ENCODE data around the gene MTA1. TPM values are rescaled to one million over a fixed set of nuclear protein-coding genes. Genes with fewer than 3 reads are reported as not detected.
A peak's percentile ranks its signal among the peaks of the same experiment; 100 is the strongest.

Gene MTA1
- total RNA-seq: 100 to 1,000 TPM in 1 of 4 donors, 10 to 100 TPM in 3; 67.5 to 213 (median 95.3) TPM

- no peak for TF ChIP-seq EP300 (IDR thresholded peaks at IDR 0.05)
- TF ChIP-seq POLR2A (IDR thresholded peaks at IDR 0.05): no peak
- no peak for TF ChIP-seq CTCF (IDR thresholded peaks at IDR 0.05)
- Histone ChIP-seq H3K27ac (peak within 1 kb of the TSS; percentile 60 to 85 (median 76)), H3K27me3 (no peaks in the 10 kb centered on the region), H3K4me3 (peak within 1 kb of the TSS; percentile 47 to 84 (median 69)), H3K9me3 (no peaks in the 10 kb centered on the region), H3K4me1 (peaks cover 0 to 45% (median 30%) of the 10 kb centered on the region in 4 donors), H3K36me3 (no peaks in the 10 kb centered on the region)
- no peak for DNase-seq (ENCODE audit: low spot score in 2 of 2)
- 5 to 13% methylated on average over 16 to 27 of the region's 96 CpGs for WGBS, 2 donors
Measured at GRCh38 chr14:105419195-105420091, at the start of gene MTA1. Gene MTA1, plus strand, starts transcription at chr14:105419827. Its CDS starts 209 bp downstream, at chr14:105420036.

- Histone ChIP-seq H3K27me3 (no peaks in the 10 kb centered on the region), H3K9me3 (no peaks in the 10 kb centered on the region), H3K27ac (no peak overlapping the region), H3K36me3 (peaks cover 0 to 47% (median 0%) of the 10 kb centered on the region in 3 donors), H3K4me1 (no peaks in the 10 kb centered on the region), H3K4me3 (no peak overlapping the region)
- TF ChIP-seq POLR2A (IDR thresholded peaks at IDR 0.05): no peak
- no peak for DNase-seq (ENCODE audit: low spot score in 2 of 2)
- 83 to 85% methylated on average over 11 of the region's 11 CpGs for WGBS, 2 donors
Measured at GRCh38 chr14:105374389-105374788, 45.2 kb upstream of the MTA1 start.

- TF ChIP-seq CTCF (IDR thresholded peaks at IDR 0.05): no peak
- no peak for TF ChIP-seq EP300 (IDR thresholded peaks at IDR 0.05)
- no peak for TF ChIP-seq POLR2A (IDR thresholded peaks at IDR 0.05)
- Histone ChIP-seq H3K4me3 (no peak overlapping the region), H3K4me1 (no peaks in the 10 kb centered on the region)
Measured at GRCh38 chr14:105375635-105376057, 44.0 kb upstream of the MTA1 start.

GRCh38 chr14:105376521-105377440, 42.8 kb upstream of the MTA1 start:
- H3K27ac ChIP-seq: no peak overlapping the region
- TF ChIP-seq CTCF (IDR thresholded peaks at IDR 0.05) (no peak), POLR2A (IDR thresholded peaks at IDR 0.05) (no peak), EP300 (IDR thresholded peaks at IDR 0.05) (no peak)
- no peak for DNase-seq (ENCODE audit: low spot score in 2 of 2)
- no peaks in the 10 kb centered on the region for H3K9me3 ChIP-seq
- H3K4me3 ChIP-seq: no peak overlapping the region
- H3K36me3 ChIP-seq: peaks cover 0 to 49% (median 0%) of the 10 kb centered on the region in 3 donors
- H3K4me1 ChIP-seq: no peaks in the 10 kb centered on the region
- WGBS, 2 donors: 84 to 90% methylated on average over 13 to 31 of the region's 34 CpGs
- H3K27me3 ChIP-seq: no peaks in the 10 kb centered on the region

More at GRCh38 chr14:105375635-105376057, 44.0 kb upstream of the MTA1 start:
- Histone ChIP-seq H3K27me3 (no peaks in the 10 kb centered on the region), H3K27ac (no peak overlapping the region), H3K9me3 (no peaks in the 10 kb centered on the region), H3K36me3 (peaks cover 0 to 47% (median 0%) of the 10 kb centered on the region in 3 donors)
- no peak for DNase-seq (ENCODE audit: low spot score in 2 of 2)
- 68 to 78% methylated on average over 4 of the region's 4 CpGs for WGBS, 2 donors

GRCh38 chr14:105377555-105378182, 42.0 kb upstream of the MTA1 start:
- no peak for TF ChIP-seq POLR2A (IDR thresholded peaks at IDR 0.05)
- TF ChIP-seq EP300 (IDR thresholded peaks at IDR 0.05): no peak
- no peak for TF ChIP-seq CTCF (IDR thresholded peaks at IDR 0.05)
- WGBS, 2 donors: 78 to 91% methylated on average over 20 to 21 of the region's 23 CpGs

More at GRCh38 chr14:105377555-105378182, 42.0 kb upstream of the MTA1 start:
- no peak for DNase-seq (ENCODE audit: low spot score in 2 of 2)
- no peaks in the 10 kb centered on the region for H3K4me1 ChIP-seq
- H3K9me3 ChIP-seq: no peaks in the 10 kb centered on the region
- no peak overlapping the region for H3K27ac ChIP-seq
- no peaks in the 10 kb centered on the region for H3K27me3 ChIP-seq
- H3K36me3 ChIP-seq: peaks cover 0 to 53% (median 0%) of the 10 kb centered on the region in 3 donors
- no peak overlapping the region for H3K4me3 ChIP-seq
